ENCODE measurements around the gene SHC2.

- no peak for TF ChIP-seq ZNF24 (tag by site-specific recombination; IDR thresholded peaks at IDR 0.05)
- TF ChIP-seq, protein P1, sequence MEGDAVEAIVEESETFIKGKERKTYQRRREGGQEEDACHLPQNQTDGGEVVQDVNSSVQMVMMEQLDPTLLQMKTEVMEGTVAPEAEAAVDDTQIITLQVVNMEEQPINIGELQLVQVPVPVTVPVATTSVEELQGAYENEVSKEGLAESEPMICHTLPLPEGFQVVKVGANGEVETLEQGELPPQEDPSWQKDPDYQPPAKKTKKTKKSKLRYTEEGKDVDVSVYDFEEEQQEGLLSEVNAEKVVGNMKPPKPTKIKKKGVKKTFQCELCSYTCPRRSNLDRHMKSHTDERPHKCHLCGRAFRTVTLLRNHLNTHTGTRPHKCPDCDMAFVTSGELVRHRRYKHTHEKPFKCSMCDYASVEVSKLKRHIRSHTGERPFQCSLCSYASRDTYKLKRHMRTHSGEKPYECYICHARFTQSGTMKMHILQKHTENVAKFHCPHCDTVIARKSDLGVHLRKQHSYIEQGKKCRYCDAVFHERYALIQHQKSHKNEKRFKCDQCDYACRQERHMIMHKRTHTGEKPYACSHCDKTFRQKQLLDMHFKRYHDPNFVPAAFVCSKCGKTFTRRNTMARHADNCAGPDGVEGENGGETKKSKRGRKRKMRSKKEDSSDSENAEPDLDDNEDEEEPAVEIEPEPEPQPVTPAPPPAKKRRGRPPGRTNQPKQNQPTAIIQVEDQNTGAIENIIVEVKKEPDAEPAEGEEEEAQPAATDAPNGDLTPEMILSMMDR (tag by site-specific recombination; IDR thresholded peaks at IDR 0.05) = no peak
- TF ChIP-seq KLF9 (tag by site-specific recombination; IDR thresholded peaks at IDR 0.05; ENCODE audit: low read depth) = no peak
- no peak for TF ChIP-seq KLF1 (tag by site-specific recombination; IDR thresholded peaks at IDR 0.05)
Measured at GRCh38 chr19:379796-380195, 81.0 kb downstream of the SHC2 start.

All from HEK293 (cell line).